Measurements from ENCODE around the gene ATG4C.

- TF ChIP-seq CTCF (IDR thresholded peaks at IDR 0.05): no peak
- TF ChIP-seq EP300 (IDR thresholded peaks at IDR 0.05): no peak
Measured at GRCh38 chr1:62891956-62892562, 108.1 kb downstream of the ATG4C start.

Measured in ovary (tissue), 3 donors.